ENCODE measurements around the gene HOXD8. TPM values are rescaled to one million over a fixed set of nuclear protein-coding genes. Genes with fewer than 3 reads are reported as not detected.

The HOXD8 gene
- not detected for total RNA-seq

DNA sequence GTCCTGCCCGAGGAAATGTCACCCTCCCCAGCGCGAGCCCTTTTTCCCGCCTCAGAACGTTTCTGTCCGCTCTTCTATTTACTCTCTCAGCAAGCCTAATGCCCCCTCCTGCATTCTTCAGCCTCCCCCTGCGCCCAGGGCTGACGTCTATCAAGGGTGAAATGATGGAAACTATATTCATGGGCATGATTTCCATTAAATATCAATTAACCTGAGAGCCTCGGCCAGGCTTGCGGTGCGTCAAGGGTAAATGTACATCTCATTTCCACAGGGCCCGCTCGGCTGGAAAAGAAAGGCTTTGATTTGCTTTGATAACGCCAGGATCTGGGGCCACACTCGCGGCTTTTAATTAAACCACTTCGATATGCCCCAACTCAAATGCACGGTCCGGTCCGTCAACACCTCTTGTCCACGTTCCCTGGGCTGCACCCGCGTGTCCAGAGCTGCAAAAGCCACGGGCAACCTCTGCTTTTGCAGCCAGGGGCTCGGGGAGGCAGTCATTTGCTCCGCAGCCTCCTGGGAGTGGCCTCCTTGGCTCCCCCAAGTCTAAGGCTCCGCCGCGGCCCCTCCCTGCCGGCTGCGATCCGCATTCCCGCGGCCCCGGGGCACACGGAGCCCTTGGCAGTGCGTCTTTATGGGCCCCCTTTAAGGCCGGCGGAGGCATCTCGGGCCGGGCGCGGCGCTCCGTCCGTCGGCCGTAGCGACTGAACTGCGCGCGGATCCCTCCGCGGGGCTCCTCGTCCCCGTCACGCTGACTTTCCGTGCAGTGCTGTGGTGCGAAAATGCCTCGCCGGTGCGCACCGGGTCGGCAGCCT lies at the start of gene HOXD8:
TSS of gene HOXD8 (plus strand) at position 724 of the 815 bp plus-strand sequence. CDS start 662 bp downstream, outside the sequence.
- Mint-ChIP-seq H3K27ac (no peak within 1 kb of the TSS), H3K4me3 (peak within 1 kb of the TSS; percentile 43), H3K27me3 (peaks cover 91% of the 10 kb centered on the region), H3K36me3 (no peaks in the 10 kb centered on the region), H3K4me1 (peaks cover 28% of the 10 kb centered on the region), H3K9me3 (no peaks in the 10 kb centered on the region)
- no peak for DNase-seq

DNA sequence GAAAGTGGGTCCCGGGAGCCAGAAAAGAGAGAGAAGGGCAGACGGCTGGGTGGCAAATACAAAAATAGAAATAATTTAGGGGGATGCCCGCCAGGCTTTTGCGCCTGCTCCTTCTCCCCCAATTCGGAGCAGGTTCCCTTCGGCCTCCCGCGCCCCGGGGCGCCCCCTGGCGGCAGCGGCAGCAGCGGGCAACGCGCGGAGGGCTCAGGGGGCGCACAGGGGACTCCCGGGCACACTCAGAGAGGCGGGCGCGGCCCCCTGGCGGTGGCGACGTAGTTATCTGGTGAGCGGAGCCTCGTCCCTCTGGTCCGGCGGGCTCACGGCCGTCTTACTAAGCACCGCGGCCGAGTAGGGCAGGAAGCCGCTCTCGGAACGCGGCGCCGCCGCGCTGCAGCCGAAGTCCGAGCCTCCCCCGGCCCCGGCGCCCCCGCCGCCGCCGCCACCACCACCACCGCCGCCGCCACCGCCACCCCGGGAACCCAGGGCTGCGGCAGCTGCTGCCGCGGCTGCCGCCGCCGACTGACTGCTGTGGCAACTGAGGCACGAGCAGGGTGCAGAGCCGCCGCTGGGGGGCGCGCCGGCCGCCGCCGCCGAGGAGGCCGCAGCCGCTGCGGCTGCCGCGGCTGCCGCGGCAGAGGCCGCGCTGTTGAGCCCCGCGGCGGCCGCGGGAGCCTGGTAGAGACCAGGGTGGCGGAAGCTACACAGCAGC lies 49.5 kb upstream of the HOXD8 start:
- Mint-ChIP-seq H3K9me3 (peaks cover 40% of the 10 kb centered on the region), H3K4me1 (peaks cover 16% of the 10 kb centered on the region), H3K4me3 (peak overlapping the region; percentile 55), H3K36me3 (peaks cover 37% of the 10 kb centered on the region), H3K27me3 (peaks cover 92% of the 10 kb centered on the region), H3K27ac (peak overlapping the region; percentile 54)
- peak; percentile 57 for DNase-seq

DNA sequence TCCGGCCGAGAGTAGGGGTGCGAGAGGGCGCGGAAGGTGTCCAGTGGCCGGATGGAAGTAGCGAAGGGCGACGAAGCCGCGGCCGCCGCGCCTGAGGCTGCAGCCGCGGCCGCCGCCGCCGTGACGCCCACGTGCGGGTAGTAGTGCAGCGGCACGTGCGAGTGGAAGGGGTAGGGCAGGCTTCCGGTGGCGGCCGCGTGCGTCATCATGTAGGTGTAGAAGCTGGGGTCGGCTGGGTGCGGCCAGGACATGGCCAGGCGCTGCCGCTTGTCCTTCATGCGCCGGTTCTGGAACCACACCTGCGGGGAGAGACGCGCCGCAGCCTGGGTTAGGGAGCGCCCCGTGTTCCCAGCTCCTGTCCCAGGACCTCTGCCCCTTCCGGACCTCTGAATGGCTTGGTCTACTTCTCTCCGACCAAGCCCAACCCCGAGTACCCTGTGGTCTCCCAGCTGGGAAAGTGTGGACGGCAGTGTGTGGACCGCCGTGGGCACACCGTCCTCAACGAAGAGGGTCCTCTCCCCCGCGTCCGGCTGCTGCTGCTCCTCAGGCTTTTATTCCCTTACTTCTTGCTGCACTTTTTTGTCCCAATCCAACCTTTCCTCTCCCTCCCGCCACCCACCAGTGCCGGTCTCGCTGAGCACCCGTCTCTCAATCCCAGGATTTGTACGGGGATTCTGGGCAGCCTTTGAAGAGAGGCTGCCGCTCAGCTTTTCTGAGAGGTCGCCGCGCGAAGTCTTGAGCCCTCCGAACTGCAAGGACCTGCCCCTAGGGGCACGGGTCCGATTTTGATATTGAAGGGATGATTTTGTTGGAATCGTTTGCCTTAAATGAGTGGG lies 48.7 kb upstream of the HOXD8 start:
- H3K4me1 Mint-ChIP-seq = peaks cover 16% of the 10 kb centered on the region
- H3K4me3 Mint-ChIP-seq = peak overlapping the region; percentile 32
- H3K27ac Mint-ChIP-seq = peak overlapping the region; percentile 58
- peaks cover 37% of the 10 kb centered on the region for H3K9me3 Mint-ChIP-seq
- H3K36me3 Mint-ChIP-seq = peaks cover 37% of the 10 kb centered on the region
- DNase-seq = no peak
- peaks cover 92% of the 10 kb centered on the region for H3K27me3 Mint-ChIP-seq

DNA sequence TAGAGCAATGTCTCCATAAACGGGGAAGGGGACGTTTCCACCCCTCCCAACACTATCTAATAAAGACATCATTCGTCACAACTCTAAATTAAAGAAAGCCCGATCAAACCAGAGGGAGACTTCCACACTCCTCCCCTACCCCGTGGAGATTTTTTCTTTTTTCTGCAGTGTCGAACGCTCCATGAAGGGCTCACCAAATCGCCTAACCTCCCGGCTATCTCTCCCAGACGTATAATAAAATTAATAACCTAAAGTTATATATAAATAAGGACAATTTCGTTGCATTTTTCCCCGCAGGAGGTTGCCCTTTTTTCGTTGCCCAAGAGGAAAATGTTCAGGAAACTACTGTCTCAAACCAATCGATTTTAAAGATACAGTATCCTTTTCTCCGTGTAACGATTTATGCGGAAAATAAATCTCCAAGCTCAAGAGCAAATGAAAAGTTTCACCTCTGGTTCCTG lies 48.1 kb upstream of the HOXD8 start:
- Mint-ChIP-seq H3K4me1 (peaks cover 16% of the 10 kb centered on the region), H3K9me3 (peaks cover 37% of the 10 kb centered on the region), H3K27ac (peak overlapping the region; percentile 66), H3K27me3 (peaks cover 92% of the 10 kb centered on the region), H3K36me3 (peaks cover 37% of the 10 kb centered on the region), H3K4me3 (peak overlapping the region; percentile 32)
- DNase-seq = no peak

DNA sequence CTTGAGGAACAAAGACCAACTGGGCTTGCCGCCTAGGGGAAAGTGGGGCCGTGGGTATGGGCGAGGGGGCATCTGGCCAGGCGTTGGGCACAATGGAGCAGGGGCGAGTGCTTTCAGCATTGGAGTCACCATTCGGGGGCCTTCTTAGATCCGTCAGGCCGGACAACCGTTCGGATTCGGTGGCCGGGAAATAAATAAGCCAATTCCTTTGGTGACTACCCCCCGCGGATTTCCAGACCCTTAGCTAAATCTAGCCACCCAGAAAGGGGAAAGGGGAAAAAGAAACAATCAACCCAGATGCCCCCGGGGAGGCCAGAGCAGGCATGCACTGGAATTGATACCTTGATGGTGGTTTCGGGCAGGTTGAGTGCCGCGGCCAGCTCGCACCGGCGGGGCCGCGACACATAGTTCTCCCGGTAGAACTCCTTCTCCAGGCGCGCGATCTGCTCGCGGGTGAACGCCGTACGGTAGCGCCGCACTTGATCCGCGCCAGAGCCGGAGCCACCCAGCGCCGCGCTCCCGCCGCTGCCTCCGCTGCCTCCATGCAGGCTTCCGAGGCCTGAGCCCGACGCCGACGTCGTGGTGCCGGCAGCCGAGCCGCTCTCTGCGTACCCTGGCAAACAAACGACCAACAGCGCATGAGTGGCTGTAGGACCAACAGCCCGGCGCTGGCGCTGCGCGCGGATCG lies 47.5 kb upstream of the HOXD8 start:
- Mint-ChIP-seq H3K27ac (peak overlapping the region; percentile 66), H3K27me3 (peaks cover 92% of the 10 kb centered on the region), H3K4me1 (peaks cover 16% of the 10 kb centered on the region), H3K36me3 (peaks cover 38% of the 10 kb centered on the region), H3K9me3 (peaks cover 40% of the 10 kb centered on the region), H3K4me3 (no peak overlapping the region)
- DNase-seq = no peak

- no peak for DNase-seq
- peaks cover 40% of the 10 kb centered on the region for H3K36me3 Mint-ChIP-seq
- H3K9me3 Mint-ChIP-seq = peaks cover 42% of the 10 kb centered on the region
- peaks cover 92% of the 10 kb centered on the region for H3K27me3 Mint-ChIP-seq
- H3K4me1 Mint-ChIP-seq = peaks cover 17% of the 10 kb centered on the region
- H3K27ac Mint-ChIP-seq = peak overlapping the region; percentile 48
- no peak overlapping the region for H3K4me3 Mint-ChIP-seq
Observed at GRCh38 chr2:176082525-176082823, 47.0 kb upstream of the HOXD8 start.

GRCh38 chr2:176082824-176083751 lies 46.4 kb upstream of the HOXD8 start:
- DNase-seq = no peak
- peaks cover 95% of the 10 kb centered on the region for H3K27me3 Mint-ChIP-seq
- peak overlapping the region; percentile 48 for H3K27ac Mint-ChIP-seq
- peaks cover 17% of the 10 kb centered on the region for H3K4me1 Mint-ChIP-seq
- peaks cover 42% of the 10 kb centered on the region for H3K9me3 Mint-ChIP-seq
- peaks cover 40% of the 10 kb centered on the region for H3K36me3 Mint-ChIP-seq
- H3K4me3 Mint-ChIP-seq = peak overlapping the region; percentile 32

DNA sequence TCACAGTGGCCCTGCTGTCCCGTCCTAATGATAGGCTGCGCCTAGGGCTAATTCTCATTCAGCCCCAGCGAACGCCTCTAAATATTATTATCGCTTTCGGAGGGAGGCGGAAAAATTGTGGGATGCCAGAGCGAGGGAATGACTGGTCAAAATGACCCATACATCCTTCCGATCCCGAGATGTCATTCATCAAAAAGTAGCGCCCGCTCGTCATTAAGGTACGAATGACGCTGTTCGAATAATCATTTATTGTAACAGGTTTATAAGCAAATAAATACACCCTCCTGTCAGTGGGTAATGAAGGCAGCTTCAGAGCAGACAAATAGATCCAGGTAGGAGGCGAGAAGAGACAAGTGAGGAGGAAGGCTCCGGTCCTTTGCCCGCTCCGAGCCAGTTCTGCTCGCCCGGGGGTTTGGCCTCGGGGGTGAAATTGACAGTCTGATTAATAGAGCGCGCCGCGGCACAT lies 45.7 kb upstream of the HOXD8 start, which contains the start of gene EVX2:
TSS of gene EVX2 (minus strand) at position 167 of the 466 bp plus-strand sequence. CDS start 186 bp downstream, outside the sequence.
- Mint-ChIP-seq H3K9me3 (peaks cover 37% of the 10 kb centered on the region), H3K4me3 (peak within 1 kb of the TSS; percentile 32), H3K4me1 (peaks cover 19% of the 10 kb centered on the region), H3K27ac (peak within 1 kb of the TSS; percentile 69), H3K36me3 (peaks cover 38% of the 10 kb centered on the region), H3K27me3 (peaks cover 95% of the 10 kb centered on the region)
- DNase-seq = no peak

GRCh38 chr2:176084611-176085119 lies 44.8 kb upstream of the HOXD8 start:
- H3K9me3 Mint-ChIP-seq = peaks cover 30% of the 10 kb centered on the region
- H3K27ac Mint-ChIP-seq = peak overlapping the region; percentile 69
- peak overlapping the region; percentile 25 for H3K4me3 Mint-ChIP-seq
- peaks cover 95% of the 10 kb centered on the region for H3K27me3 Mint-ChIP-seq
- H3K4me1 Mint-ChIP-seq = peaks cover 12% of the 10 kb centered on the region
- peaks cover 31% of the 10 kb centered on the region for H3K36me3 Mint-ChIP-seq
- no peak for DNase-seq

DNA sequence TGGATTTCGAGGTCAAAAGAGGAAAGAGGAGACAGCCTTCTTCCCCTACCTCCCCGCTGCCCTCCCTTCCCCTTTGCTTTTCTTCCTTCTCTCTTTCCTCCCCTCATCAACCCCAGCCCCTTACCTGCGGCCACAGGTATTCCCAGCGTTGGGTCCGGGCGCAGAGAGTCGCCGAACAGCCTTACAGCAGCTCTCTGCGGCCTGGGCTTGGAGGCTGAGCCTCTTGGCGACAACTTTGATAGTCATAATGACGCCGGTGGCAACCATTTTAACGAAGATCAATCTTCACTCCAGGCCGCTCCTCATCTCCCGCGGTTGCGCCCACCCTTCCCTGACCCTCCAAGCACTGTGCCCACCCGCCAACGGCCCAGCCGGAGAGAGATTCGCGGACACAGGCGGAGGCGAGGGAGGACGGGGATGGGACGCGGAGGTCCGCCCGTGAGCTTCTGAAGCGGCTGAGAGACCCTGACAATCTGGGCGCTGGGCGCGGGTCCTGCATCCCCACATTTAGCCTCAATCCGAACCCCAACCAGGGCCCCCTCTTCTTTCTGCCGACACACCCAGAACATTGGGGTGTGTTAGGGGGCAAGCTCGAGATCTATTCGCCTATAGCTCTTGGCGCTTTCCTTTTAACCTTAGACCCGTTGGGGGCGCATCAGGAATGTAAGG lies 44.3 kb upstream of the HOXD8 start:
- Mint-ChIP-seq H3K27ac (no peak overlapping the region), H3K4me3 (no peak overlapping the region), H3K4me1 (peaks cover 12% of the 10 kb centered on the region), H3K9me3 (peaks cover 30% of the 10 kb centered on the region), H3K27me3 (peaks cover 99% of the 10 kb centered on the region), H3K36me3 (peaks cover 31% of the 10 kb centered on the region)
- DNase-seq = no peak

GRCh38 chr2:176085861-176086771 lies 43.4 kb upstream of the HOXD8 start:
- H3K4me1 Mint-ChIP-seq = peaks cover 9% of the 10 kb centered on the region
- peaks cover 28% of the 10 kb centered on the region for H3K9me3 Mint-ChIP-seq
- DNase-seq = no peak
- no peak overlapping the region for H3K4me3 Mint-ChIP-seq
- H3K27ac Mint-ChIP-seq = peak overlapping the region; percentile 58
- H3K27me3 Mint-ChIP-seq = peaks cover 100% of the 10 kb centered on the region
- peaks cover 29% of the 10 kb centered on the region for H3K36me3 Mint-ChIP-seq

Data from activated naive CD8-positive, alpha-beta T cell treated with anti-CD3 and anti-CD28 coated beads for 36 hours (primary cell).